Embryonic facial prominence (tissue), 1 donor: ENCODE data around the gene GRK5.
"Not testable (repeated sequence)": the region's sequence is repeated elsewhere in the genome, so short reads cannot be mapped to it uniquely, and the experiment has no call there.

ENCODE experiments used
- DNase-seq: peaks from one replicate; pipeline ENCODE4 v3.0.0-alpha.2; 2016; ENCODE audit errors: extremely low spot score

GRK5 gene

DNA sequence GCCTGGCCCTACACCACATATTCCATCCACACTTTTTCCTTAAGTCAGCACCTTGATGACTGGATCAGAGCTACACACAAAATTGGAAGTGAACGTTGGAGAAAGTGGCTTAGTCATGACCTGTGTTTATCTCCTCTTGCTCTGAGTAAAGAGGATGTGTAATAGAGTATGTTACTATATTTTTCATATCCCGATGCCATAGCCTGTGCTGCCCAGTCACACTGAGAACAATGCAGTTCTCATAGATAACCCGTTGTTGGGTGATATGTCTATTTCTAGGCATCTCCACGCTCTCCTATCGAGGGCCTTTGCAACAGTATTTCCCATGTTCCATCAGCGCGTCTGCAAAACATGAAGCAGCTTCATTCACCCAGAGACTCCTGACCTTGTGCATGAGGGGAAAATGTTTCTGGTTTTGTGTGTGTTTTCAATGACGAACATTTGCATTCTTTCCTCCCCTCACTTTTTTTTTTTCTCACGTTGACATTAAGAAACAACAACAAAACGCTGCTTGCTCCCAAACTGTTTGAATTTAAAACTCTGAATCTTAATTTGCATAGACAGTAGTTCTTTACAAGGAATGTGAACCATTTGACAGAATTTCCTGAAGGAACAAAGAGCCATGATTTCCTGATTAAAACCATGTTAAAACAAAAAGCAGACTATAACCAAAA is 43.4 kb downstream of the GRK5 start:
- no peak for DNase-seq

DNA sequence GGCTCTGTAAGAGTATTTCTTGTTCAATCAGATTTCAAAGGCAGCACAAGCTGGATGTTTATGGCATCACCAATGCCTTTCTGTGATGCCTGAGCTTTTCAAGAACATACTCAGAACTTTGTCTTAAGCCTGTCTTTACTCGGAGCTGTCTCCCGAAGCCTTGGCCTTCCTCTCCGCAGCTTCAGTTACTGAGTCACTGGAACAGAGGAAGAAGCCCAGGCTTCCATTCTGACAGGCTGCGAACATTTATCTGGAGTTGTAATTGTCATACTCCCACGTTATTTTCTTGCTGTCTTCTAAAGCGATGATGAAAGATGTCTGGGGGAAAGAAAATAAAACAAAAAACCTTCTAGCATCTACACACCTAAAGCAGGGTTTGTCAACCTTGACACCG is 43.9 kb downstream of the GRK5 start:
- DNase-seq = no peak

DNA sequence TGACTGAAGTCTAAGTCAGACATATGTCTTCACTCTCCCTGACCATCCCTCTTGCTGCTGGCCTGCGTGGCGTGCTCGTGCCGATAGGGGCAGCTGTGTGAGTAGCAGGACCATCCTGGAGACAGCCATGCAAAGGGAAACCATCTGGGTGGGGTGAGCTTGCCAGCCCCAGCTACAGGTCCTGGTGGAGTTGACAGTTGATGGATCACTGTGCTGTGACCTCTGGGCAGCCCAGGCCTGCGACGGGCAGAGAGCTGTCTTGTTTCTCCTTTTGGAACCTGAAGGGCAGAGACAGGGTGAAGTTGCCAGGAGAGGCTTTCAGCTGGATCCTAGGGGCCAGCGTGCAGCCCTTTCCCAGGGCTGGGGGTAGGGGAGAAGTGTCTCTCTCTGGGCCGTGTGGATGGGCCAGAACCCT is 44.7 kb downstream of the GRK5 start:
- DNase-seq = no peak

DNA sequence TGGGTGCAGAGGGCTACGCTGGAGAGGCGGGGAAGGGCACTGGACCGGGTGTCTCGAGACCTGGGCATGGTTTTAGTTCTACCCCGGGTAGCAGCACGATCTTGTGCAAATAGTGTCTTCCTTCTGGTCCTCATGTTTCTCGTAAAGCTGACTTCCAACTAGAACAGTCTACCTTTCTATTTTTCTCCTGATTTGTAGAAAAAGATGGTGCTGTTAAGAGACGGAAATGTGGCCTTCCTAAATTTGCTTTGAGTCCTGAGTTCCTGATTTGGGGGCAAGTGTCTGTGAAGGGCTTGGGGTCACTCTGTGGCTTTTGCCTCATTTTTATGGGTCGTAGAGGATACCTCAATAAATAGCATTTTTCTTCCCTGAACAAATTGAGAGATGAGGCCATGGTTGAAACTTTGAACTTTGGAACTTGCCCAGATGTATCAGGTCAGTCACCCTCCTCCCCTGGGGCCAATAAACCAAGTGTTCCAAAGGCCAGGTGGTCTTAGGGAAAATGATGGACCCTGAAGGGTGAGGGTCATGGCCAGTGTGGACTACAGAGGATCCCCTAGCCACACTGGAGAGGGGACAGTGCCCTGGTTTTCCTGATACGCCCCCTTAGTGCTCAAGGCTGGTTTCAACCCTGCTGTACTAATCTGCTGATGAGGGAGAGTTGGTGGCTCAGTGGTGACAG is 45.2 kb downstream of the GRK5 start:
- DNase-seq = no peak

DNA sequence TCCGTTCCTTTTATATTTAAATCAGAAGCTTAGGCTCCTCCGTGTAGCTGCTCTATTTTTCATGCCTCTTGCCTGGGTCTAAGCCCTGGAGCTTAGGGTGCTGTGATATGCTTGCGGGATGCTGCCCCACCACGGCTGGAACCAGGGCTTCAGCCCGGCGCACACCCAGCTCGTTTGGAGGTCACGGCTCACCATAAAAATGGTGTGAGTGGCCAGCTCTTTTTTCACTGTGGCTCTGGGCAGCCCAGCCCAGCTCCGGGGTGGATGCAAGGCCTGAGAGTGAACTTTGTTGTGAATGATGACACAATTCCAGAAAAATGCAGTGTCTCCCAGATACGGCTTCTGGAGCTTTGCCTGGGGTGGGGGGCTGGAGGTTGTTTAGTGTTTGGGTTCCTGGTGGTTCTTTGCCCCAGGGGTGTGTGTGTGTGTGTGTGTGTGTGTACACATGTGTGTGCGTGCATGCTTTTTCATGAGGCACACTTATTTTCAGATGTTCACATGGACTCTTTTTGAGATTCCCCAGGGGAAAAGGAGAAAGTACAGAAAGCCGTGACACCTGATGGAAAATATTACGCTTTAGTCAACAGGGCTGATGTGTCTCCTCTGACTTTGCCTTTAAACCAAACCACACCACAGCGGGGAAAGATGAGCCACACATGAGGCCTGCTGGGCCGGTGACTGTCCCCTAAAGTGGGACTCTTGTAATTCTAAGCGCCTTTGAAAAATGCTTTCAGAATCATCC is 46.2 kb downstream of the GRK5 start:
- no peak for DNase-seq

DNA sequence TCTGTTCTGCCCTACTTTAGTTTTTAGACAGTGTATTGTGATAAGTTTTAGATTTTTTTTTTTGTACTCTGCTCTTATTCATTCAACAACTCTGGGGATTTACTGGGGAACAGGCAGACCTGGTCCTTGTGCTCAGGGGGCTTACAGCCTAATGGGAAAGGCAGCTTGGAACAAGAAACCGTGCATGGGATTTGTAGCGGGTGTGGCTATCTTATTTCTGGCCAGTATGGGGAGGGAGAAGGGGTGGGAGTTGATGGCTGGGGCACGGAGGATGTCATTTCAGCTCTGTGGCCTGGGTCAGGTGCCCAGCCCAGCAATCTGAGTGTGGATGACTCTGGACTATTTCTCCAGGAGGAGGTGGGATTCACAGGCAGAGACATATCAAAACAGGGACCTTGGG is 47.0 kb downstream of the GRK5 start:
- no peak for DNase-seq

DNA sequence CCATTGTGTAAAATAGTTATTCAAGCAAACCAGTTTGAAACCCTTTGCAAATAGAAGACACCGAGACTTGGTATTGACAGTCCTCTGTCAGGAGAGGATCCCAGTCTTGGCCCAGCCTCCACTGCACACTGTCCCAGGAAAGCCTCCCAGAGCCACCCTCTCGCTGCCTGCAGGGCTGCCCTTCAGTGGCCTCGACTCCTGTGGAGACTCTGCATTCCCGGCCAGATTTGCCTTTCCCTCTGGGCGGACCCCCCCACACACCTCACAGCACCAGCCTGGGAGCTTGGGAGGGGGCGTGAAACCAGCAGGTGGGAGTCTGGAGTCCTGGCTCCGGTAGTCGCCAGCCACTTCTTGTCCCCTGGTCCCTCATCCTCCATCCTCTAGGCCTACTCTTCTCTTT is 48.7 kb downstream of the GRK5 start:
- DNase-seq = no peak

DNA sequence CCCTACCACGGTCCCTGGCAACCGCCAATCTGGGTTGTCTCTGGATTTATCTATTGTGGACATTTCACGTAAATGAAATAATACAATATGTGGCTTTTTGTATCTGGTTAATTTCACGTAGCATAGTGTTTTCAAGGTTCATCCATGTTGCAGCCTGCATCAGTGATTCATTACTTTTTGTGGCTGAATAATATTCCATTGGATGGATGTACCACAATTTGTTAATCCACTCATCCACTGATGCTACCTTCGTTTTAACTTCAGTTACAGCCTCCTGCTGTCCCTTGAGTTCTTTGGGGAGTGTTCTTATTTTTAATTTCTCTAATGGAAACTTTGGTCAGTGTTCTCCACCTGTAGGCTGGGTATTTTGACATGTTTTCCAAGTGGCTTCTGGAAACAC is 49.5 kb downstream of the GRK5 start:
- no peak for DNase-seq

DNA sequence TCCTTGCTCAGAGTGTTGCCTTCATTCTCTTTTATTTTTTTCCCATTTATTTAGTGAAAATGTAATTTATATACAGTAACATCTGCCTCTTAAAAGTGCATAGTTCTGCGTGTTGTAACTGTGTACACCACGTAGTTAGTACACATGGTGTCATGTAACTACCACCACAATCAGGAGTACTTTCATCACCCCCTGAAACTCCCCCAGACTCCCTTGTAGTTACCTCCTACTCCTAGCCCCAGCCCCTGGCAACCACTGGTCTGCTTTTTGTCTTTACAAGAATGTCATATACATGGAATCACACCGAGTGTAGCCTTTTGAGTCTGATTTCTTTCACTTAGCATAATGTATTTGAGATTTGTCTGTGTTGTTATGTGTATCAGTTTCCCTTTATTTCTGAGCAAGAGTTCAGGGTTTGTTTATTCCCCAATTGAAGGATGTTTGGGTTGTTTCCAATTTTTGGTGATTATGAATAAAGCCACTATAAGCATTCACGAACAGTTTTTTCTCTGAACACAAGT is 50.6 kb downstream of the GRK5 start:
- DNase-seq = no peak

DNA sequence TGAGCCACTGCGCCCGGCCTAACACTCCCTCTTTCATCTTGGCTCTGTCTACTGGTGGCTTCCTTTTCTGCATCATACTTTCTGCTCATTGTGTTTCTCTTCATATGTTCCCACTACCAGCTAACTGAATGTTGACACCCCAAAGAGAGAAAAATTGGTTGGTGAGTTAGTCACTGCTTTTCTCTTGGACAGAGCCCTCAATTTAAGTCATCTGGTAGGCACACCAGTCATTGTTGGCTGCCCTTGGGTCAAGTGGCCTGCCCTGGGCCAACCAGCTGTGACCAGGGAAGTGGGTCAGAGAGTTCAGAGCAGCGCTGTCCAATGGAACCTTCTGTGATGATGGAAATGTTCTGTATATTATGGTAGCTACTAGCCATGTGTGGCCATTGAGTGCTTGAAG is 52.0 kb downstream of the GRK5 start:
- no peak for DNase-seq

DNA sequence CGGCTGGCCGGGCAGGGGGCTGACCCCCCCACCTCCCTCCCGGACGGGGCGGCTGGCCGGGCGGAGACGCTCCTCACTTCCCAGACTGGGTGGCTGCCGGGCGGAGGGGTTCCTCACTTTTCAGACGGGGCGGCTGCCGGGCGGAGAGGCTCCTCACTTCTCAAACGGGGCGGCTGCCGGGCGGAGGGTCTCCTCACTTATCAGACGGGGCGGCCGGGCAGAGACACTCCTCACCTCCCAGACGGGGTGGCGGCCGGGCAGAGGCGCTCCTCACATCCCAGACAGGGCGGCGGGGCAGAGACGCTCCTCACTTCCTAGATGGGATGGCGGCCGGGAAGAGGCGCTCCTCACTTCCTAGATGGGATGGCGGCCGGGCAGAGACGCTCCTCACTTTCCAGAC is 53.6 kb downstream of the GRK5 start:
- DNase-seq = not testable (repeated sequence)

DNA sequence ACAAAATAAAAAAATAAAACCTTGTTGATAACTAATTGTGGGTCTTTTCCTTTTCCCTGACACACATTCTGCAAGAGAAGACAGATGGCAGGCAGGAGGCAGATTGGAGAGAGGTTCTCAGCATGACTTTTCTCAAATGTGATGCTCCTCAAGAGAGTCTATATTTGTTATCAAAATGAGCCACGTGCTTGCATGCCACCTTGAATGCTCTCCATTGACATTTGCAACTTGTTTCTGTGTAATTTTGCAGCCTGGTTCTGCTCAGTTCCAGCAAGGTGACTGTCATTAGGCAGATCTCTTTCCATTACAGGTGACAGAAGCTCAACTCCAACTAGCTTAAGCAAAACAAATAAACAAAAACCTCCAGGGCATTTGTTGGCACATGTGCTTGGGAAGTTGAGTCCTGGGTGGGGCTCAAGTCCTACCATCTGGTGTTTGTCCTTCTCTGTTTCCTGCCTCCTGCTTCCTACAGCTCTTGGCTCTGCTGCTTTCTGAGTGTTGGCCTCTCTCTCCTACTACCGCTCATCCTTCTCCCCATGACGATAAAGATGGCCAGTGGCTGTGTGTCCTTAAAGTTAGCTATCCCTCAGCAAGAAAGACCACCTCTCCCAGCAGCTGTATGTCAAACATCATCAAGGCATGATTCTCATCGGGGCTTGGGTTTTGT is 56.7 kb downstream of the GRK5 start:
- DNase-seq = no peak

DNA sequence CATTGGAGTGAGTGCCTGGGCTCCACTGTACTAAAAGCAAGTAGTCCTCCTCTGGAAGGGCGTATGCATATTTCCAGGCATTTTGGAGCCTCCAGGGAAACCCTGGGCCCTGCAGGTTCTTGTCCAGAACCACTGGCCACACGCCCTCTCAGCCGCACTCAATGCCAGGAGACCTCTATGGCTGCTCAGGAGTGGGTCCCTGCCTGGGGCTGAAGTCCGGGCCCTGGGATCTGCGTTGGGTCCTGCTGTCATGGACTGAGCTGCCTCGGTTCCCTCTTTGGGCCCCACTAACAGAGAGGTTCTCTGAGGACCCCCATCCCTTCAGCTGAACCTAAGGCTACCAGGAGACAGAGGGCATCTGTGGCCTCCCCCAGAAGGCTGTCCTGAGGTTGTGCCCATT is 58.3 kb downstream of the GRK5 start:
- no peak for DNase-seq

DNA sequence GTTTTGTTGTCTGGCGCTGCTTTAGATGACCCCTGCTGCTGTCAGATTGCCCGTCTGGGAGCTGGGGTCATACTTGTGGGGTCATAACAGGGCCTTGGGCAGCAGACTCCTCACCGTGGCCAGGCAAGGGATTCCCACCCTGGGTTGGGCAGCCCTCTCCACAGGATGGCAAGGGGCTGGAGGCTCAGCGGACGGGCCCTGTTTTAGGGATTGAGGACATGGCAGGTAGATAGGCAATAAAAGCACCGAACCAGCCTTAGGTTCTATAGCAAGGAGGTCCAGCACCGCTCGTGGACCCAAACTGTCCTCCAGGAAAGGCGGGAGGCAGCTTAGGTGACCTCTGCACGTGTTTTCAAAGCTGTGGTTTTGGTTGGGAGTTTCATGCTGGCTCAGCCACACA is 60.0 kb downstream of the GRK5 start:
- DNase-seq = no peak

DNA sequence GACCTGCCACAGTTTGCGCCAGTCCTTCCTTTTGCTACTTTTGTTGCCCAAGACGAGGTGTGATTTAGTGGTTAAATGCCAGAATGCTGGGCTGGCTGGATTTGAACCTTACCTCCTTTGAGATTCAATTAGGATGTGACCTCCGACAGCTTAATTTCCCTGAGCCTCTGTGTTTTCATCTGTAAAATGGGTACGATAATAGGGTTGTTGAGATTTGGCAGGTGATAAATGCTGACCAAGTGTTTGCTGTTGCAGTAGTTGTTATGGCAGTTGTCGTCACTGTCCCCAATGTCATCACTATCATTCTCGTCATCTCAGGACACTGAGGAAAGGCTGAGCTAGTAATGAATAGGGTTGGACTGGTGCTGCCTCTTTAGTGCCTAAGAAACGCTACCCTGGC is 61.1 kb downstream of the GRK5 start:
- DNase-seq = no peak

DNA sequence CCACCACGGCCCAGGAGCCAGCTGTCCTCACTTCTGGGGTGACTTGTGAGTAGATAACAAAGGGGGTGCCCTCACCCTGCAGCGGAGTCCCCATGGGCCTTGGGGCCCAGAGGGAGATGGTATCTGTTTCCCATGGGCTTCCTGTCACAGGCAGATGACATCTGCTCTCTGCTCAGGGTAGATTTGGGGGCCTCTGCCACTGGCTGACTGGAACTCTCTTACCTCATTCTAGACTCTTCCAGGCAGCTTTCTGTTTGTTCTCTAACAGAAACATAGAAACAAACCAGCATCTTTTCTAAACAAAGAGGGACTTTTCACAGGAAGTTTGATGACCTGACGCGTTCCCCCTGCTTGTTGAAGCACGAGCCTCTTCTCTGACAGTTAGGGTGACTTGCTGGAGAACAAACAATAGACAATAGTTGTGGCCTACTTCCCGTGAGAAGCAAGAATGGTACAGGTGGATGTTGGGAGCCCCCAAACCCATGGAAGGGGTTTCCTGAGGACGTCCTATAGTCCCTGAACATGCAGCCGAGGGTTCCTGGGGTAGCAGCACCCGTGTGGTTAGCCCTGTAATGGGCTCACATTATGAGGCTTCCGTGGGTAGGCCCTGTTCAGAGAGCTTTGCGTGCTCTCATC is 61.6 kb downstream of the GRK5 start:
- DNase-seq = no peak

DNA sequence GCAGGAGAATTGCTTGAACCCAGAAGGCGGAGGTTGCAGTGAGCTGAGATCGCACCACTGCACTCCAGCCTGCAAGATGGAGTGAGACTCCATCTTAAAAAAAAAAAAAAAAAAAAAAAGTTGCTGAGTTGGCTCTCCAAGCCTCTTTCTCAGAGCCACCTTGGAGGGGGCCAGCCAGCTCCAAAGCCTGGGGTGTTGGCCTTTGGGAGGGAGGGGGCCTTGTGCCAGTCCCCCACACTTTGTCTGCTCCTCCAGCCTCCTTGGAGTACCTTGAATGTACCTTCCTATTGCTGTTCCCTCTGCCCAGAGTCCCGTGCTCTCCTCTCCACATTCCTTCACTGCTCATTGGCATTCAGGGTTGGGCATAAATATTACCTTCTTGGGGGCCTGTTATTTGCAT is 62.4 kb downstream of the GRK5 start:
- DNase-seq = no peak

DNA sequence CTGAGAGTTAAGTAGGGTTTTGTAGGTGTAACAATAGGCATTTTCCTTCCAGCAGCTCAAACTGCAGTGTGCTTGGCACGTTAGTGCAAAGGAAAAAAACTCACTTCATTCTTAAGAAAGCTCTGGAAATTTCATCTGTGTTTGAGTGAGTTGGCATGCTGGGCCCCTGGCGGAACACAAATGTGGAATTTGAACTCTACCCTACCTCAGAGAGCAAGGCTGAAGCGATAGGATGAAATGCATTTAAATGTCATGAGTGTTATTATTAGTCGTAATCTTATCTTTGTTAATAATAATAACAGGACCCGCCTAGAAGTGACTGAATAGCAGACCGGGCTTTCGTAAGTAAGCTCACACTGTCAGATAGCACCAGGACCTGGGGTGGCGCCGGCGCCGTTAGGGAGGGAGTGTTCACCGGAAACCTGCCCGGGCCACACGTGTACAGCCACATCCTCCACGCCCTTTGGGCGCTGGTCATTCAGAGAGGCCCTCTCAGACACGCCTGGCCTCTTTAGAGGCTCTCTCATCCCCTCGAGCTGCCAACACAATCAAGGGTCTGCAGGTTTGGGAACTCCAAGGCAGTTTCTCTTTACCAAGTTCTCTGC is 63.5 kb downstream of the GRK5 start:
- DNase-seq = no peak

DNA sequence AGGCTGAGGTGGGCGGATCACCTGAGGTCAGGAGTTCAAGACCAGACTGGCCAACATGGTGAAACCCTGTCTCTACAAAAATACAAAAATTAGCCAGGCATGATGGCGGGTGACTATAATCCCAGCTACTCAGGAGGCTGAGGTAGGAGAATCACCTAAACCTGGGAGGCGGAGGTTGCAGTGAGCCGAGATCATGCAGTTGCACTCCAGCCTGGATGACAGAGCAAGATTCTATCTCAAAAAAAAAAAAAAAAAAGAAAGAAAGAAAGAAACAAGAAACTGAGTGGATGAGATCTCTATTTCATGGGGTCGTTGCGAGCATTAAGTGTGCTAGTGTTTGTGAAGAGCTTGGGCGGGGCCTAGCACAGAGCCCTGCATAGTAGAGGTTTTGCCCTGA is 65.0 kb downstream of the GRK5 start:
- not testable (repeated sequence) for DNase-seq

DNA sequence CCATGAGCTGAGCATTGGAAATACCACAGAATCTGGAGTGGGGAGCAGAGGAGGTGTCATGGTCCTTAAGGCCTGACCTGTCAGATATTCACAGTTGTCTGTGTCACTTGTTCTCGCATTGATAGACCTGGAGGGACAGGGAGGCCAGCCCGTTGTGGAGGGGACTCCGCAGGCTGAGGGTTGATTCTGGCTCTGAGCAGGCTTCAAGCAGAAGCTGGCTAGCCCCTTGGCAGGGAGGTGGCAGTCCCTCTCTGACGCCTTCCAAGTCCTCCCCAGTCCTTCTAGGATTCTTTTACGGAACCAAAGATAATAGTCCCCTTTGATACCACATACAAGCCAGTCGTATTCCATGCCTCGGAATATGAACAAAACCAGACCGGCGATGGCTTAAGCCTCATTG is 65.4 kb downstream of the GRK5 start:
- DNase-seq = no peak

DNA sequence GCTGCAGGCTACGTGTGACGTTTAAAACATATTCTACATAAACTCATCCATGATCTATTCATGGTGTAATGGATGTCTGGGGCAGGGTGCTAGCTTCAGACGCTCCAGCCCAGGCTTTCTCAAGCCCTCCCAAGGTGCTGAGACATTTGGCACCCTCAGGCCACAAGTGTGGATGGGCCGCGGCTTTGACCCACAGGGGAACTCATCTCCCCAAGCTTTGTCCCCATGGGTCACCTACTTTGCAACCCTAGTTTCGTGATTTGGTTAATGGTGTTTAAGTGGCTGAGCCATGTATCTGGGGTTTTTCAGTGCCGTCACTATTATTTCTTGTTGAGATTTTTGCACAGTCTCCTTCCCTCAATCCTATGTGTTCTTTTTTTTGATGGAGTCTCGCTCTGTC is 66.0 kb downstream of the GRK5 start:
- DNase-seq = no peak
